Tibial nerve (tissue), 4 donors: ENCODE measurements around the gene BCAT1.

Source experiments
- CTCF ChIP-seq, 5 experiments: fragments of 200-600 bp in 3 of 5; fragments of 450-650 bp in 2 of 5; sonication (generic) in 3 of 5; IDR thresholded peaks; one replicate each; pipeline ENCODE4 v1.5.1; 2016 to 2019; ENCODE audit warnings: antibody characterized with exemption in 5 of 5, mild to moderate bottlenecking in 3 of 5, moderate library complexity in 2 of 5
- EP300 ChIP-seq, 2 donors: sonication (generic); formaldehyde crosslinking; IDR thresholded peaks; one replicate each; pipeline ENCODE4 v1.6.1; 2017; ENCODE audit warnings: antibody characterized with exemption in 2 of 2, mild to moderate bottlenecking in 1 of 2

GRCh38 chr12:24803430-24804245 is 145.3 kb downstream of the BCAT1 start:
- no peak for TF ChIP-seq CTCF (IDR thresholded peaks at IDR 0.05)
- TF ChIP-seq EP300 (IDR thresholded peaks at IDR 0.05) = no peak
